Cardiac fibroblast (primary cell): ENCODE results near the gene TEX2.

Experiments
- DNase-seq, 2 donors: peaks; one replicate each; pipeline versions ENCODE4 v3.0.0 to v3.0.0-alpha.2; 2010; ENCODE audit warnings: low read depth in 2 of 2
- H3K4me3 ChIP-seq, 2 donors: replicated peaks in 1 of 2; 1 replicate in 1 of 2; 2 replicates in 1 of 2; pipeline ENCODE4 v1.5.1; 2011; ENCODE audit warnings: low read depth in 2 of 2, low read length in 2 of 2, mild to moderate bottlenecking in 2 of 2, moderate library complexity in 1 of 2
- TF ChIP-seq, protein P1 (sequence below): IDR thresholded peaks from one replicate; pipeline ENCODE4 v1.5.1; 2011; ENCODE audit warnings: low read depth, mild to moderate bottlenecking, low read length, inconsistent platforms

Gene TEX2

DNA sequence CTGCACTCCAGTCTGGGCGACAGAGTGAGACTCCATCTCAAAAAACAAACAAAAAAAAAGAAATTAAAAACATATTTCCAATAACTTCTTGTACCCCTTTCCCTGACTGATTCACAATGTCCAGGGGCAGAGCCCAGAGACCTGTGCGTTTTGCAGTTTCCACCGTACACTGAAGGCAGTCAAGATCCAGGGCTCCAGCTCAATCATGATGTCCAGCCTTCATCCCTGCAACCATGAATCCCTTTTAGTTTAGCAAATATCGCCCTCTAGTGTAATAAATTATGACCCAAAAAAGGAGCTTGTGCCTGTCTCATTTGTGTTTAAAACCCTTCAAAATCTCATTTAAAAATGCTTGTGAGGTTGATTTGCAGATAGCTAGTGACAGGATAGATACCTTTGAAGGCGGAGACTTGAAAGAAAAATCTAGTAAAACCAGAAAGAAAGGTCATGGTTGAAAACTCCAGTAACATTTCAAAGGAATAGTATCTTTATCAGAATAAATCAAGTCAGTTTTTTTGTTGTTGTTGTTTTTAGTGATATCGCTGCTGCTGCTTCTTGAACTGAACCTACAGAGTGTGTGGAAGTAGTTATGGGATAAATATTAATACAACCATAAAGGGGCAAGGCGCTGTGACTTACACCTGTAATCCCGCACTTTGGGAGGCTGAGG is 129.4 kb downstream of the TEX2 start:
- peak; percentile 81 to 85 for DNase-seq

DNA sequence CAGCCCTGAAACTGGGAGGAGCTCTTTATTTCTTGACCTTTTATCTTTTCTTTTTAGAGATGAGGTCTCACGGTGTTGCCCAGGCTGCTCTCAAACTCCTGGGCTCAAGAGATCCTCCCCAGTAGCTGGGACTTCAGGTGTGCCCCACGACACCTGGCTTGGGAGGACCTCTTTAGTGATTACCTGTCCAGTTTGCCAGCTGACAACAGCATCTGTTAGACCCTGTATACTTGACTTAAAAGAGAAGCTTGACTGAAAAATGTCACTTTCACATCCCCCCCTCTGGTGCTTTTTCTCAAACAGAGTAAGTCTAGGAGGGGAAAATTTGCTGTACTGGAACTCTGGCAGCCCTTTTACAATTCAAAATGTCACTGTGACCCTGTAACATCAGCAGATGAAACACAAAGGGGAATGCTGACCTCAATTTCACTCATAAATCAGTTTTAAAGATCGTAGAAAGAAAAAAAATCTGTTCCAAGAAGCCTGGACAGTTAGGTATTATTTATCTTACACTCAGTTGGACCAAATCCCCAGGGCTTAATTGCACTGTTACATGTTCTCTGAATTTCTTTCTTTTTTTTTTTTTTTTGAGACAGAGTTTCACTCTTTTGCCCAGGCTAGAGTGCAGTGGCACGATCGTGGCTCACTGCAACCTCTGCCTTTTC is 131.3 kb downstream of the TEX2 start:
- no peak for DNase-seq
- TF ChIP-seq, protein P1, sequence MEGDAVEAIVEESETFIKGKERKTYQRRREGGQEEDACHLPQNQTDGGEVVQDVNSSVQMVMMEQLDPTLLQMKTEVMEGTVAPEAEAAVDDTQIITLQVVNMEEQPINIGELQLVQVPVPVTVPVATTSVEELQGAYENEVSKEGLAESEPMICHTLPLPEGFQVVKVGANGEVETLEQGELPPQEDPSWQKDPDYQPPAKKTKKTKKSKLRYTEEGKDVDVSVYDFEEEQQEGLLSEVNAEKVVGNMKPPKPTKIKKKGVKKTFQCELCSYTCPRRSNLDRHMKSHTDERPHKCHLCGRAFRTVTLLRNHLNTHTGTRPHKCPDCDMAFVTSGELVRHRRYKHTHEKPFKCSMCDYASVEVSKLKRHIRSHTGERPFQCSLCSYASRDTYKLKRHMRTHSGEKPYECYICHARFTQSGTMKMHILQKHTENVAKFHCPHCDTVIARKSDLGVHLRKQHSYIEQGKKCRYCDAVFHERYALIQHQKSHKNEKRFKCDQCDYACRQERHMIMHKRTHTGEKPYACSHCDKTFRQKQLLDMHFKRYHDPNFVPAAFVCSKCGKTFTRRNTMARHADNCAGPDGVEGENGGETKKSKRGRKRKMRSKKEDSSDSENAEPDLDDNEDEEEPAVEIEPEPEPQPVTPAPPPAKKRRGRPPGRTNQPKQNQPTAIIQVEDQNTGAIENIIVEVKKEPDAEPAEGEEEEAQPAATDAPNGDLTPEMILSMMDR, result no peak
- no peak overlapping the region for H3K4me3 ChIP-seq

More for the DNA sequence above, 129.4 kb downstream of the TEX2 start:
- H3K4me3 ChIP-seq, result no peak overlapping the region
- TF ChIP-seq, protein P1, result peak; percentile 54

DNA sequence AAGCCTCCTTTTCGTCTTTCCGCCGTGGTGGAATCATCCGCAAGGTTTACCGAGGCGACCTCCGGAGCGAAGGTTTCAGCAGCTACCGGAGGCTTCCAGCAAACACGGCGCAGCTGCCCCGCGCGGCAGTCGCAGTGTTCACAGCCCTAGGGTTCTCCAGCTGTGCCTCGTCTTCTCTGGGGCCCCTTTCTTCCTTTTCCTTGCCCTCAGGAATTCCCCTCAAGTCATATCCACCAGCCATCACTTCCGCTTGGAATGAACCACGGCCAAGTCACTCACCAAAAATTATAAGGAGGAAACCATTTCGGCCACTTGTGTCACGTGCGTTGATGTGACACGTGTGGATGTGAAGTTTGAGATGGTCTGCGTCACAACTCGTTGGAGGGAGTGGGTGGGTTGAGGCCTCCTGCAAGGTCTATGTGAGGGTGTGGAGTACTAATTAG is 132.5 kb downstream of the TEX2 start:
- peak overlapping the region; percentile 40 to 51 for H3K4me3 ChIP-seq
- TF ChIP-seq, protein P1, result peak; percentile 2
- peak; percentile 76 to 87 for DNase-seq

GRCh38 chr17:64129765-64130558 is 133.1 kb downstream of the TEX2 start, which contains the start of gene ERN1:
Gene ERN1, minus strand, starts transcription at chr17:64130144. Its CDS starts 115 bp downstream, at chr17:64130029.
- TF ChIP-seq, protein P1, result no peak

DNA sequence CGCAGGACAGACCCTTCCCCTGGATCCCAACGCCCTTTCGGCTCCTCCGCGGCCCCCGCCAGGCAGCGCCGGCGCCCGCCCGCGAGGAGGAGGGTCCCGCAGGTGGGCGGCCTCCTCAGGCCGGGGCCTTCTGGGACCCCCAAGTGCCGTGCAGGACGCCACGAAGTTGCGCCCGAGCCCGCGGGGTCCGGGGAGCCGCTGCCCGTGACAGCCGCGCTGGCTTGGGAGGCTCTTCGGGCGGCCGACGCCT is 133.6 kb downstream of the TEX2 start:
- TF ChIP-seq, protein P1, result no peak
- peak overlapping the region; percentile 63 to 68 for H3K4me3 ChIP-seq
- DNase-seq, result no peak

More at GRCh38 chr17:64129765-64130558, 133.1 kb downstream of the TEX2 start, which contains the start of gene ERN1:
- H3K4me3 ChIP-seq, result peak within 1 kb of the TSS; percentile 63 to 68
- DNase-seq, result peak; percentile 95 to 98

GRCh38 chr17:64128787-64129514 is 134.1 kb downstream of the TEX2 start:
- TF ChIP-seq, protein P1, result no peak
- peak; percentile 49 to 53 for DNase-seq
- H3K4me3 ChIP-seq, result peak overlapping the region; percentile 63 to 68
